Right lobe of liver (tissue), 6 donors: ENCODE data around the gene EIPR1. TPM values are rescaled to one million over a fixed set of nuclear protein-coding genes. Genes with fewer than 3 reads are reported as not detected.

Experiments used
- ATAC-seq, 4 donors: fragments of 200-7000 bp; cut with Tn5 transposase; one replicate each; pipeline ENCODE4 v1.9.1; 2020; ENCODE audit warnings: mild to moderate bottlenecking in 4 of 4, moderate library complexity in 4 of 4
- DNase-seq, 3 donors: peaks; one replicate each; pipeline ENCODE4 v3.0.0-alpha.2; 2020
- H3K27ac ChIP-seq, 3 donors: fragments of 200-600 bp; one replicate each; pipeline ENCODE4 v1.8.0; 2022
- H3K27me3 ChIP-seq, 2 donors: fragments of 200-600 bp; one replicate each; pipeline ENCODE4 v1.8.0; 2022
- H3K36me3 ChIP-seq, 4 donors: fragments of 200-600 bp; sonication (generic) in 1 of 4; one replicate each; pipeline versions ENCODE4 v1.5.1 to v1.8.0; 2017 to 2022; ENCODE audit warnings: control low read depth in 1 of 4
- H3K4me1 ChIP-seq, 4 donors: fragments of 200-600 bp; sonication (generic) in 1 of 4; one replicate each; pipeline versions ENCODE4 v1.5.1 to v1.8.0; 2017 to 2022; ENCODE audit warnings: control low read depth in 1 of 4
- H3K4me3 ChIP-seq, 3 donors: fragments of 200-600 bp; one replicate each; pipeline ENCODE4 v1.8.0; 2022
- H3K9me3 ChIP-seq, 4 donors: fragments of 200-600 bp; sonication (generic) in 1 of 4; one replicate each; pipeline versions ENCODE4 v1.5.1 to v1.8.0; 2017 to 2022; ENCODE audit warnings: control low read depth in 1 of 4
- CTCF ChIP-seq, 4 donors: fragments of 200-600 bp in 3 of 4; fragments of 450-650 bp in 1 of 4; IDR thresholded peaks; one replicate each; pipeline versions ENCODE4 v1.5.1 to v1.8.0; 2016 to 2022; ENCODE audit warnings: antibody characterized with exemption in 4 of 4, mild to moderate bottlenecking in 2 of 4
- POLR2A ChIP-seq: fragments of 450-650 bp; IDR thresholded peaks from one replicate; pipeline ENCODE4 v1.6.1; 2017; ENCODE audit warnings: antibody characterized with exemption, mild to moderate bottlenecking
- WGBS: methylation state at CpG from one replicate; pipeline ENCODE4 v1.1.6; 2018; ENCODE audit warnings: low coverage, low lambda C conversion rate; ENCODE audit not compliant: insufficient coverage; ENCODE audit errors: missing lambda C conversion rate; 5-methylcytosine and 5-hydroxymethylcytosine counted together
- intact Hi-C, 2 donors: fragments of 100-400 bp; cut with DNase I; formaldehyde crosslinking; loops; one replicate each; pipeline versions ENCODE4 v1.11.2 to v1.14.1; 2022
- total RNA-seq, 6 experiments: library from RNA; depleted of rRNA in 2 of 6; stranded (reverse); fragments of >200 nt in 2 of 6; fragmentation: NEBNext Ultra II Directional in 3 of 6; extraction: Animal tissue kit (Norgen Biotek cat#: 25700) in 3 of 6; gene quantifications; one replicate each; pipeline versions ENCODE4 v1.1.0 to v1.2.4, GENCODE V29; 2016 to 2023
- donor health status: DM: no; HTN: yes; CAD: no.
- donor health status: DM: no; HTN: no; CAD: no.
- donor health status: DM: no; HTN: no; CAD: no.
- donor health status: DM: no; HTN: yes; CAD: no.
- donor health status: DM: no; HTN: yes; CAD: no.

Gene EIPR1
- total RNA-seq, 6 experiments from 2014 or later: 6.8 to 40.6 (median 11.6) TPM

DNA sequence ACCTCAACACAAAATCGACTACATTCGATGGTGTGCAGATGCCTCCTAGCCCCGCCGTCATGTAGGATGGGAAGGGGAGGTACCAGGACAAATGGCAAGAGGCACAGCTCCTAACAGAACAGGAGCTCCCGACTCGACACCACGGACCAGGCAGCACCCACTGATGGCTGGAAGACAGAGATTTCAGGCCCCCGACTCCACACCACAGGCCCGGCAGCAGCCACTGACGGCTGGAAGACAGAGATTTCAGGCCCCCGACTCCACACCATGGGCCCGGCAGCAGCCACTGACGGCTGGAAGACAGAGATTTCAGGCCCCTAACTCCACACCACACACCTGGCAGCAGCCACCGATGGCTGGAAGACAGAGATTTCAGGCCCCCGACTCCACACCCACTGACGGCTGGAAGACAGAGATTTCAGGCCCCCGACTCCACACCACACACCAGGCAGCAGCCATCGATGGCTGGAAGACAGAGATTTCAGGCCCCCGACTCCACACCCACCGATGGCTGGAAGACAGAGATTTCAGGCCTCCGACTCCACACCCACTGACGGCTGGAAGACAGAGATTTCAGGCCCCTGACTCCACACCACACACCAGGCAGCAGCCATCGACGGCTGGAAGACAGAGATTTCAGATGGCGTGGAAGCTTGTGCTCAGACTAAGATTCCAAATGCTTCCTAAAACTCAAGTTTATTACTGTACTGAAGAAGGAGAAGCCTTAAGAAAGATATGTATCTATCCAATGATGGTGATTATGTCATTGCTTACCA, 135.5 kb downstream of the EIPR1 start:
- Histone ChIP-seq H3K4me1 (no peaks in the 10 kb centered on the region), H3K27me3 (no peaks in the 10 kb centered on the region), H3K9me3 (no peaks in the 10 kb centered on the region), H3K4me3 (no peak overlapping the region), H3K27ac (no peak overlapping the region), H3K36me3 (no peaks in the 10 kb centered on the region)
- ATAC-seq (no peak), DNase-seq (no peak)
- TF ChIP-seq CTCF (IDR thresholded peaks at IDR 0.05) (no peak), POLR2A (no peak)
- intact Hi-C loops: no loop called here
- WGBS: 58% methylated on average over 4 of the region's 25 CpGs

- TF ChIP-seq POLR2A (no peak), CTCF (IDR thresholded peaks at IDR 0.05) (no peak)
- DNase-seq: no peak
- H3K4me3 ChIP-seq: no peak overlapping the region
- no peak overlapping the region for H3K27ac ChIP-seq
- no peaks in the 10 kb centered on the region for H3K36me3 ChIP-seq
- ATAC-seq: no peak
- no peaks in the 10 kb centered on the region for H3K27me3 ChIP-seq
- WGBS: 62% methylated on average over 10 of the region's 21 CpGs
- H3K9me3 ChIP-seq: no peaks in the 10 kb centered on the region
- H3K4me1 ChIP-seq: no peaks in the 10 kb centered on the region
- intact Hi-C loops: no loop called here
These were observed 138.4 kb downstream of the EIPR1 start for GRCh38 chr2:3238951-3239841.

- Histone ChIP-seq H3K27me3 (no peaks in the 10 kb centered on the region), H3K9me3 (no peaks in the 10 kb centered on the region), H3K4me1 (no peaks in the 10 kb centered on the region), H3K27ac (no peak overlapping the region), H3K4me3 (no peak overlapping the region), H3K36me3 (no peaks in the 10 kb centered on the region)
- DNase-seq (no peak), ATAC-seq (peak in 2 of 4 donors; percentile 19 to 28)
- WGBS: 84% methylated on average over 5 of the region's 12 CpGs
- intact Hi-C loops: no loop called here
- TF ChIP-seq POLR2A: no peak
- TF ChIP-seq CTCF (IDR thresholded peaks at IDR 0.05): no peak
These were observed 141.1 kb downstream of the EIPR1 start for GRCh38 chr2:3236300-3237045.

DNA sequence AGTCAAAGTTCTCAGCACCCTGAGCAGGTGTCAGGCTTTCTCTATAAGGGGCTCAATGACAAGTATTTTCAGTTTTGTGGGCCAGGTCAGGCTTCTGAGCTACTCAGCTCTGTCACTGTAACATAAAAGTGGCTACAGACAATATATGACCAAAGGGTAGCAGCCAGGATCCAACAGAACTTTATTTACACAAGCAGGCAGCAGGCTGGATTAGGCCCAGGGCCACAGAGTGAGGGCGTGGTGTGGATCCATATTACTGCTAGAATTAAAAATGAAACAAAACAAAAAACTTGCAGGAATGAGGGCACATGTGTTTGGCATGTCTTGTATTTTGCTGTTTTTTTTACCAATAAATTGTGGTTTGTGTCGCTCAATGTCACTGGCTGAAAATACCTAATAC, 143.7 kb downstream of the EIPR1 start:
- no peak overlapping the region for H3K4me3 ChIP-seq
- no peaks in the 10 kb centered on the region for H3K36me3 ChIP-seq
- whole genome bisulfite sequencing: 86% methylated on average over 2 of the region's 2 CpGs
- H3K27me3 ChIP-seq: no peaks in the 10 kb centered on the region
- DNase-seq: no peak
- TF ChIP-seq POLR2A (no peak), CTCF (IDR thresholded peaks at IDR 0.05) (no peak)
- H3K9me3 ChIP-seq: no peaks in the 10 kb centered on the region
- H3K27ac ChIP-seq: no peak overlapping the region
- no peaks in the 10 kb centered on the region for H3K4me1 ChIP-seq
- intact Hi-C loops: no loop called here
- peak; percentile 73 to 84 (median 75) for ATAC-seq
